ENCODE data around the gene ZNF3.

- TF ChIP-seq CTCF (IDR thresholded peaks at IDR 0.05) (no peak), POLR2A (IDR thresholded peaks at IDR 0.05) (no peak)
These were observed 14.6 kb downstream of the ZNF3 start for GRCh38 chr7:100066953-100067352.
